ENCODE measurements around the gene PSMD13. TPM values are rescaled to one million over a fixed set of nuclear protein-coding genes. Genes with fewer than 3 reads are reported as not detected.

PSMD13 gene
- total RNA-seq, 4 donors from 2014 or later = 57.8 to 118 (median 93.8) TPM

- TF ChIP-seq CTCF (IDR thresholded peaks at IDR 0.05; ENCODE audit: low read depth) = no peak
These were observed 33.9 kb downstream of the PSMD13 start for GRCh38 chr11:270451-271318.

- TF ChIP-seq CTCF (IDR thresholded peaks at IDR 0.05; ENCODE audit: low read depth) = no peak
These were observed 34.5 kb downstream of the PSMD13 start for GRCh38 chr11:271319-271715.

GRCh38 chr11:272195-272930 lies 35.6 kb downstream of the PSMD13 start:
- no peak for TF ChIP-seq CTCF (IDR thresholded peaks at IDR 0.05; ENCODE audit: low read depth)

GRCh38 chr11:272931-273198 lies 36.1 kb downstream of the PSMD13 start:
- no peak for TF ChIP-seq CTCF (IDR thresholded peaks at IDR 0.05; ENCODE audit: low read depth)

- no peak for TF ChIP-seq CTCF (IDR thresholded peaks at IDR 0.05; ENCODE audit: low read depth)
These were observed 39.4 kb downstream of the PSMD13 start for GRCh38 chr11:276219-276618.

- no peak for TF ChIP-seq CTCF (IDR thresholded peaks at IDR 0.05; ENCODE audit: low read depth)
These were observed 41.5 kb downstream of the PSMD13 start, which contains the start of gene NLRP6 for GRCh38 chr11:278001-278951. TSS of gene NLRP6 (plus strand) at chr11:278407. CDS start at chr11:278570, 163 bp downstream.
